ENCODE results near the gene KIAA1217. TPM values are rescaled to one million over a fixed set of nuclear protein-coding genes. Genes with fewer than 3 reads are reported as not detected.

KIAA1217 gene
- total RNA-seq, 2 experiments from 2014 or later = 0.67 to 1.3 TPM

DNA sequence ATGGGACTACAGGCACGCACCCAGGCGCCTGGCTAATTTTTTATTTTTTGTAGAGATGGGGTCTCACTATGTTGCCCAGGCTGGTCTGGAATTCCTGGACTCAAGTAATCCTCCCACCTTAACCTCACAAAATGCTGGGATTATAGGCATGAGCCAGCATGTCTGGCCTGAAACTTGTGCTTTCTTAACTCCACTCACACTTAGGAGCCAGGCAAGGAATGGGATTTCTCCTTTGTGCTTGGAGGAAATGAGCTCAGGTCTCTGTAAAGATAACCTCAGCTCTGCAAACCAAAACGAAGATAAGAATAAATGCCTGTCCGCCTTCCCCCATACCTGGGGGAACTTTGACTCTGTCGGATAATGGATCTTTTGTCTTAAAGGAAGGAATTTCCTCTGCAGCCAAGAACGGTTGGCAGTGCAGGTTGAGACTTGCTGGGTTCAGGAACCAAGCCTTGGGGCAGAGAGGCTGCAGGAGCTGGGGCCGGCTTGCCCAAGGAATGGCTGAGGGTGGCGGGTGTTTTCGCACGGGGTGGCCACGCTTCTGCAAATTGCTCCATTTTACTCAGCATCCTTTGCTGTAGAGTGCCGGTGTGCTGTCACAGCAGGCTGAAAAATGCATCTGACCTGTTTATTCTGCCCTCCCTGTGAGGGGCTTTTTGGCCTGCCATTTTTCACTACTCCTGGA lies 174.2 kb downstream of the KIAA1217 start:
- H3K9me3 Mint-ChIP-seq = no peaks in the 10 kb centered on the region
- intact Hi-C loops (cut with micrococcal nuclease) = no loop called here
- POLR2A ChIA-PET = no interaction called here
- CTCF ChIA-PET = interaction anchor here (1.1 kb wide), 1 partner anchor 19 kb away, joined by 3 read pairs; no protein-coding TSS in a partner anchor
- no peak for TF ChIP-seq CTCF (IDR thresholded peaks at IDR 0.05)
- H3K27me3 Mint-ChIP-seq = peaks cover 17% of the 10 kb centered on the region
- no peak overlapping the region for H3K4me3 Mint-ChIP-seq
- DNase-seq (no peak), ATAC-seq (peak; percentile 67)
- peaks cover 6% of the 10 kb centered on the region for H3K4me1 Mint-ChIP-seq (ENCODE audit: low read depth)
- no peaks in the 10 kb centered on the region for H3K36me3 Mint-ChIP-seq (ENCODE audit: low read depth)
- H3K27ac Mint-ChIP-seq = peak overlapping the region; percentile 69

DNA sequence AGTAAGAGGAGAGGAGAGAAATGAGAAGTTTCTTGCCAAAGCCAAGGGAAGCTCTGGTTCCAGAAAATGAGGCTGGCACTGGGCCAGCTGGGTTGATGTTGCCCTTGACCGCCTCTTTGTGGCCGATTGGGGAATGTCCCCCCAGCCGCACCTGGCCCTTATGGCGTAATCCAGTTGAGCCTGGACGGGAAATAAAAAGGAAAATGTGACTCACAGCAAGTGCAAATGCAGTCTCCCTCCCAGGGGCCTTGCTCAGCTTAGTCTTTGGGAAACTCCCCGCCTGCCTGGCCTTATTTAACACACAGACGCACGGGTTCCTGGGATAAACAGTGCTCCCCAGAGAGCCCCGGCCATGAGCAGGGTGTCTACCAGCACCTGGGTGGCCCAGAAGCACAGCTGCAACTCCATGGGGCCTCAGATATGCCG lies 174.8 kb downstream of the KIAA1217 start:
- peaks cover 6% of the 10 kb centered on the region for H3K4me1 Mint-ChIP-seq (ENCODE audit: low read depth)
- peaks cover 17% of the 10 kb centered on the region for H3K27me3 Mint-ChIP-seq
- DNase-seq = peak; percentile 69
- CTCF ChIA-PET = interaction anchor here (1.1 kb wide), 1 partner anchor 20 kb away, joined by 3 read pairs; no protein-coding TSS in a partner anchor
- intact Hi-C loops (cut with micrococcal nuclease) = no loop called here
- H3K36me3 Mint-ChIP-seq (ENCODE audit: low read depth) = no peaks in the 10 kb centered on the region
- no peaks in the 10 kb centered on the region for H3K9me3 Mint-ChIP-seq
- H3K27ac Mint-ChIP-seq = peak overlapping the region; percentile 69
- POLR2A ChIA-PET = no interaction called here
- H3K4me3 Mint-ChIP-seq = no peak overlapping the region
- TF ChIP-seq CTCF (IDR thresholded peaks at IDR 0.05) = no peak
- peak; percentile 72 for ATAC-seq

GRCh38 chr10:24384954-24385353 lies 176.0 kb downstream of the KIAA1217 start:
- Mint-ChIP-seq H3K9me3 (no peaks in the 10 kb centered on the region), H3K36me3 (ENCODE audit: low read depth) (no peaks in the 10 kb centered on the region), H3K27me3 (peaks cover 17% of the 10 kb centered on the region), H3K4me1 (ENCODE audit: low read depth) (peaks cover 6% of the 10 kb centered on the region), H3K27ac (no peak overlapping the region), H3K4me3 (no peak overlapping the region)
- TF ChIP-seq CTCF (IDR thresholded peaks at IDR 0.05) = no peak
- CTCF ChIA-PET = no interaction called here
- intact Hi-C loops (cut with micrococcal nuclease) = no loop called here
- ATAC-seq = no peak
- POLR2A ChIA-PET = no interaction called here
- no peak for DNase-seq

GRCh38 chr10:24385776-24386175 lies 176.8 kb downstream of the KIAA1217 start:
- H3K4me1 Mint-ChIP-seq (ENCODE audit: low read depth) = peaks cover 6% of the 10 kb centered on the region
- no peak for DNase-seq
- intact Hi-C loops (cut with micrococcal nuclease) = no loop called here
- TF ChIP-seq CTCF (IDR thresholded peaks at IDR 0.05) = no peak
- POLR2A ChIA-PET = no interaction called here
- no peak overlapping the region for H3K27ac Mint-ChIP-seq
- ATAC-seq = no peak
- H3K4me3 Mint-ChIP-seq = no peak overlapping the region
- CTCF ChIA-PET = no interaction called here
- H3K27me3 Mint-ChIP-seq = peaks cover 17% of the 10 kb centered on the region
- H3K36me3 Mint-ChIP-seq (ENCODE audit: low read depth) = no peaks in the 10 kb centered on the region
- H3K9me3 Mint-ChIP-seq = no peaks in the 10 kb centered on the region

DNA sequence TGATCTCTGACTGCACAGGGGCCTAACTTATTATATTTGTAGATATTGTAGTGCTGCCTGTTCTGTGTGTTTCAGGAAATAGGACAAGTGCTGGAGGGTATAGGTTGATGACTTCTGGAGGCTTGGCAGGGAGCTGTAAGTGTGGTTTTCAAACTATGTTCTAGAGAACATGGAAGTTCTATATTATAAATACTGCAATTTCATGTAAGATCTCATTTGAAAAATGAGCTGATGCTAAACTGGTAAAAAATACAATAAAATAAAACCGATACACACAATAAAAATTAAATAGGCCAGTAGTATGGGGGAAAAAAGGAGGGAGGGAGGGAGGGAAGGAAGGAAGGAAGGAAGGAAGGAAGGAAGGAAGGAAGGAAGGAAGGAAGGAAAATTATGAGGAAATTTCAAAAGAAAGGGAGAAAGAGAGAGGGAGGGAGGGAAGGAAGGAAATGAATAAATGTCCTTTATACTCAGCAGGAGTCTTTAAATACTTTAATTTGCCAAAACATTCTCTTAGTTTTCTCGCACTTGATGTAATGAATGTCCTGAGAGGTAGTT lies 181.3 kb downstream of the KIAA1217 start:
- Mint-ChIP-seq H3K4me1 (ENCODE audit: low read depth) (no peaks in the 10 kb centered on the region), H3K9me3 (no peaks in the 10 kb centered on the region), H3K27ac (no peak overlapping the region), H3K36me3 (ENCODE audit: low read depth) (no peaks in the 10 kb centered on the region), H3K27me3 (peaks cover 16% of the 10 kb centered on the region), H3K4me3 (no peak overlapping the region)
- no peak for ATAC-seq
- intact Hi-C loops (cut with micrococcal nuclease) = no loop called here
- no peak for TF ChIP-seq CTCF (IDR thresholded peaks at IDR 0.05)
- no peak for DNase-seq
- CTCF ChIA-PET = no interaction called here
- POLR2A ChIA-PET = no interaction called here
